ENCODE data around the gene SLC13A3. TPM values are rescaled to one million over a fixed set of nuclear protein-coding genes. Genes with fewer than 3 reads are reported as not detected.
"Not testable (repeated sequence)": the region's sequence is repeated elsewhere in the genome, so short reads cannot be mapped to it uniquely, and the experiment has no call there.

The SLC13A3 gene
- total RNA-seq, 3 donors from 2014 or later (not counting 1 experiment from before 2014, with no cell fraction given) = 0.63 TPM; not detected in 1

DNA sequence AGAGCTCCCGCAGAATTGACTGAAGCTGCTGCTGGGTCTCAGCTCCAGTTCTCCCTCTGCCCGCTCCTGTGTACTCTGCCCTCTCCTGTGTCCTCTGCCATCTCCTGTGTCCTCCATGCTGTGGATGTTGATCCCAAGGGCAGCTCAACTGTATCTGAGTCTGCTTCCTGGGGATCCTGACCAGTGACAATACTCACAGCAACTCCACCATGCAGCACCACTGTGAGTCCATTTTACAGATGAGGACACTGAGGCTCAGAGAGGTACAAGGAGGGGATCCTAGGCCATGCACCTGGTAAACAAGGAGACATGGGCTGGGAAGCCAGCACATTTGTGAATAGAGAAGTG lies 29.4 kb upstream of the SLC13A3 start:
- Mint-ChIP-seq H3K4me1 (peaks cover 44 to 45% of the 10 kb centered on the region in 2 donors), H3K9me3 (no peaks in the 10 kb centered on the region), H3K27me3 (ENCODE audit: low read depth in 2 of 2) (no peaks in the 10 kb centered on the region), H3K36me3 (peaks cover 8% of the 10 kb centered on the region), H3K27ac (peak overlapping the region in 1 of 2 donors; percentile 20), H3K4me3 (no peak overlapping the region)
- TF ChIP-seq, protein P1, sequence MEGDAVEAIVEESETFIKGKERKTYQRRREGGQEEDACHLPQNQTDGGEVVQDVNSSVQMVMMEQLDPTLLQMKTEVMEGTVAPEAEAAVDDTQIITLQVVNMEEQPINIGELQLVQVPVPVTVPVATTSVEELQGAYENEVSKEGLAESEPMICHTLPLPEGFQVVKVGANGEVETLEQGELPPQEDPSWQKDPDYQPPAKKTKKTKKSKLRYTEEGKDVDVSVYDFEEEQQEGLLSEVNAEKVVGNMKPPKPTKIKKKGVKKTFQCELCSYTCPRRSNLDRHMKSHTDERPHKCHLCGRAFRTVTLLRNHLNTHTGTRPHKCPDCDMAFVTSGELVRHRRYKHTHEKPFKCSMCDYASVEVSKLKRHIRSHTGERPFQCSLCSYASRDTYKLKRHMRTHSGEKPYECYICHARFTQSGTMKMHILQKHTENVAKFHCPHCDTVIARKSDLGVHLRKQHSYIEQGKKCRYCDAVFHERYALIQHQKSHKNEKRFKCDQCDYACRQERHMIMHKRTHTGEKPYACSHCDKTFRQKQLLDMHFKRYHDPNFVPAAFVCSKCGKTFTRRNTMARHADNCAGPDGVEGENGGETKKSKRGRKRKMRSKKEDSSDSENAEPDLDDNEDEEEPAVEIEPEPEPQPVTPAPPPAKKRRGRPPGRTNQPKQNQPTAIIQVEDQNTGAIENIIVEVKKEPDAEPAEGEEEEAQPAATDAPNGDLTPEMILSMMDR (IDR thresholded peaks at IDR 0.05) = no peak
- peaks cover 13% of the 10 kb centered on the region for H3K36me3 ChIP-seq (ENCODE audit: control insufficient read depth, insufficient read depth, low read length)
- no peaks in the 10 kb centered on the region for H3K27me3 ChIP-seq (ENCODE audit: control insufficient read depth, insufficient read depth, low read length)
- no peaks in the 10 kb centered on the region for H3K9me3 ChIP-seq (ENCODE audit: control insufficient read depth, insufficient read depth, low read length)
- H3K27ac ChIP-seq (ENCODE audit: low read length) = no peak overlapping the region
- H3K4me1 ChIP-seq (ENCODE audit: control insufficient read depth, insufficient read depth, low read length) = peaks cover 6% of the 10 kb centered on the region
- DNase-seq (no peak), ATAC-seq (no peak)
- intact Hi-C loops (cut with micrococcal nuclease) = loop anchor here (1.0 to 10.0 kb wide), 4 partner anchors 118 to 656 kb away; partner anchors contain the start of gene SLC12A5
- H3K4me3 ChIP-seq (ENCODE audit: low read length) = no peak overlapping the region
- WGBS (ENCODE audit: insufficient coverage) = 93% methylated on average over 2 of the region's 2 CpGs

DNA sequence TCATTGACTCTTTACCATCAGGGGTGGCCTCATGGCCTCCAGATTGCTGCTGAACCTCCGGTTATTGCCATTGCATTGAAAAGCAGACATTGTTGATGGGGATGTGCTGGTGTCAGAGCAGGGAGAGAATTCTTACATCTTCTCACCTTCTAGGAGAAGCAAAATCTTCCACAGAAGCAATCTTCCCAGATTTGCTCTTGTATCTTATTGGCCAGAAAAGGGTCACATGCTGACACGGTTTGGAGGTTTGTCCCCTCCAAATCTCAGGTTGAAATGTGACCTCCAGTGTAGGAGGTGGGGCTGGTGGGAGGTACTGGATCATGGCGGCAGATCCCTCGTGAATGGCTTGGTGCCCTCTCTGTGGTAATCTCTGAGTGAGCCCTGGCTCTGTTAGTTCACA lies 27.3 kb upstream of the SLC13A3 start:
- H3K36me3 Mint-ChIP-seq = no peaks in the 10 kb centered on the region
- ATAC-seq (no peak), DNase-seq (no peak)
- no peak overlapping the region for H3K27ac Mint-ChIP-seq
- H3K4me3 Mint-ChIP-seq = no peak overlapping the region
- H3K4me1 Mint-ChIP-seq = peaks cover 26 to 29% of the 10 kb centered on the region in 2 donors
- H3K9me3 Mint-ChIP-seq = no peaks in the 10 kb centered on the region
- Histone ChIP-seq H3K27me3 (ENCODE audit: control insufficient read depth, insufficient read depth, low read length) (no peaks in the 10 kb centered on the region), H3K36me3 (ENCODE audit: control insufficient read depth, insufficient read depth, low read length) (no peaks in the 10 kb centered on the region), H3K4me1 (ENCODE audit: control insufficient read depth, insufficient read depth, low read length) (peaks cover 6% of the 10 kb centered on the region), H3K27ac (ENCODE audit: low read length) (no peak overlapping the region), H3K4me3 (ENCODE audit: low read length) (no peak overlapping the region), H3K9me3 (ENCODE audit: control insufficient read depth, insufficient read depth, low read length) (no peaks in the 10 kb centered on the region)
- WGBS (ENCODE audit: insufficient coverage) = 88% methylated on average over 3 of the region's 4 CpGs
- intact Hi-C loops (cut with micrococcal nuclease) = no loop called here
- TF ChIP-seq, protein P1 (IDR thresholded peaks at IDR 0.05) = no peak
- H3K27me3 Mint-ChIP-seq (ENCODE audit: low read depth in 2 of 2) = no peaks in the 10 kb centered on the region

DNA sequence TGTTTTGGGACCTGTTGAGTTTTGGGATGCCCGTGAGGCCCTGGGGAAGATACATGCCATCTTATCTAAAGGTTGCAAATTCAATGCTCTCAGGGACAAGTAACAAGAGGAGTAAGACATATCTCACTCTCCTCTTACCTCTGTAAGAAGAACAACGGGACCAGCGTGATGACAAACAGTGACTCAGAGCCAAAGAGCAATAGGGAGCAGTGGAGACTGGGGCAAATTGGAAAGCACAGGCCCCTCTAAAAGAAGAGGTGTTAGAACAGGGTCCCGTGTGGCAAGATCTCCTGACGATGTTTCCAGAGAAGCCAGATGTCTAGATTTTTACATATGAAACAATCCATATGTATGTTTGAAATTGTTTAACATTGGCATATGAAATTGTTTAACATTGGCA lies 26.3 kb upstream of the SLC13A3 start:
- Mint-ChIP-seq H3K27me3 (ENCODE audit: low read depth in 2 of 2) (no peaks in the 10 kb centered on the region), H3K9me3 (no peaks in the 10 kb centered on the region)

DNA sequence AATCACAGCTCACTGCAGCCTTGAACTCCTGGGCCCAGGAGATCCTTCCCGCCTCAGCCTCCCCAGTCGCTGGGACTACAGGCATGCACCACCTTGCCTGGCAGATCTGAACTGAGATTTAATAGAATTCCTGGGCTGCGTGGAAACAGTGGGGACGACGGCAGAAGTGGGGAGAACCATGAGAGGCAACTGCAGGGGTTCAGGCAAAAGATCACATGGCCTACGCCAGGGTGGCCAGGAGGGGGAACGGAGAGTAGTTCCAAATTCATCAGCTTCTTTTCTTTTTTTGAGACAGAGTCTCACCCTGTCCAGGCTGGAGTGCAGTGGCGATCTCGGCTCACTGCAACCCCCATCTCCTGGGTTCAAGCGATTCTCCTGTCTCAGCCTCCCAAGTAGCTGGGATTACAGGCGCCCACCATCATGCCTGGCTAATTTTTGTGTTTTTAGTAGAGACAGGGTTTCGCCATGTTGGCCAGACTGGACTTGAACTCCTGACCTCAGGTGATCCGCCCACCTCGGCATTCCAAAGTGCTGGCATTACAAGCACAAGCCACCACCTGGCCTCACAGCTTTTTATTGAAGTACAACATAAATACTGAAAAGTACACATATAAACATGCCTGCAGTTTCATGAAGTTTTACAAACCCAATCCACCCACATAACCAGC lies 25.5 kb upstream of the SLC13A3 start:
- H3K36me3 Mint-ChIP-seq; H3K4me1 ChIP-seq (ENCODE audit: control insufficient read depth, insufficient read depth, low read length); H3K9me3 ChIP-seq (ENCODE audit: control insufficient read depth, insufficient read depth, low read length); H3K36me3 ChIP-seq (ENCODE audit: control insufficient read depth, insufficient read depth, low read length); H3K9me3 Mint-ChIP-seq; ATAC-seq; intact Hi-C loops (cut with micrococcal nuclease); H3K27me3 Mint-ChIP-seq (ENCODE audit: low read depth in 2 of 2); DNase-seq; H3K4me3 Mint-ChIP-seq; H3K27me3 ChIP-seq (ENCODE audit: control insufficient read depth, insufficient read depth, low read length); H3K27ac ChIP-seq (ENCODE audit: low read length); H3K4me3 ChIP-seq (ENCODE audit: low read length); H3K27ac Mint-ChIP-seq: not testable (repeated sequence)
- H3K4me1 Mint-ChIP-seq = peaks cover 11 to 13% of the 10 kb centered on the region in 2 donors
- WGBS (ENCODE audit: insufficient coverage) = 95% methylated on average over 11 of the region's 14 CpGs

More for the DNA sequence above, 26.3 kb upstream of the SLC13A3 start:
- Histone ChIP-seq H3K4me1 (ENCODE audit: control insufficient read depth, insufficient read depth, low read length) (no peaks in the 10 kb centered on the region), H3K27ac (ENCODE audit: low read length) (no peak overlapping the region), H3K4me3 (ENCODE audit: low read length) (no peak overlapping the region), H3K36me3 (ENCODE audit: control insufficient read depth, insufficient read depth, low read length) (no peaks in the 10 kb centered on the region), H3K9me3 (ENCODE audit: control insufficient read depth, insufficient read depth, low read length) (no peaks in the 10 kb centered on the region), H3K27me3 (ENCODE audit: control insufficient read depth, insufficient read depth, low read length) (no peaks in the 10 kb centered on the region)
- Mint-ChIP-seq H3K27ac (no peak overlapping the region), H3K4me1 (peaks cover 17 to 20% of the 10 kb centered on the region in 2 donors), H3K36me3 (no peaks in the 10 kb centered on the region), H3K4me3 (no peak overlapping the region)
- WGBS (ENCODE audit: insufficient coverage) = 97% methylated on average over 5 of the region's 5 CpGs
- TF ChIP-seq, protein P1 (IDR thresholded peaks at IDR 0.05) = no peak
- DNase-seq (no peak), ATAC-seq (no peak)
- intact Hi-C loops (cut with micrococcal nuclease) = no loop called here

All from natural killer cell (primary cell).